Tibial nerve (tissue), 3 donors: ENCODE measurements around the gene ARHGAP6.

Experiments used
- POLR2A ChIP-seq, 2 donors: fragments of 450-650 bp; IDR thresholded peaks; one replicate each; pipeline ENCODE4 v1.6.1; 2017; ENCODE audit warnings: antibody characterized with exemption in 2 of 2, mild to moderate bottlenecking in 2 of 2, moderate library complexity in 2 of 2
- TF ChIP-seq, protein P1 (sequence below), 5 experiments: fragments of 200-600 bp in 3 of 5; fragments of 450-650 bp in 2 of 5; sonication (generic) in 3 of 5; IDR thresholded peaks; one replicate each; pipeline ENCODE4 v1.5.1; 2016 to 2019; ENCODE audit warnings: antibody characterized with exemption in 5 of 5, mild to moderate bottlenecking in 3 of 5, moderate library complexity in 2 of 5

DNA sequence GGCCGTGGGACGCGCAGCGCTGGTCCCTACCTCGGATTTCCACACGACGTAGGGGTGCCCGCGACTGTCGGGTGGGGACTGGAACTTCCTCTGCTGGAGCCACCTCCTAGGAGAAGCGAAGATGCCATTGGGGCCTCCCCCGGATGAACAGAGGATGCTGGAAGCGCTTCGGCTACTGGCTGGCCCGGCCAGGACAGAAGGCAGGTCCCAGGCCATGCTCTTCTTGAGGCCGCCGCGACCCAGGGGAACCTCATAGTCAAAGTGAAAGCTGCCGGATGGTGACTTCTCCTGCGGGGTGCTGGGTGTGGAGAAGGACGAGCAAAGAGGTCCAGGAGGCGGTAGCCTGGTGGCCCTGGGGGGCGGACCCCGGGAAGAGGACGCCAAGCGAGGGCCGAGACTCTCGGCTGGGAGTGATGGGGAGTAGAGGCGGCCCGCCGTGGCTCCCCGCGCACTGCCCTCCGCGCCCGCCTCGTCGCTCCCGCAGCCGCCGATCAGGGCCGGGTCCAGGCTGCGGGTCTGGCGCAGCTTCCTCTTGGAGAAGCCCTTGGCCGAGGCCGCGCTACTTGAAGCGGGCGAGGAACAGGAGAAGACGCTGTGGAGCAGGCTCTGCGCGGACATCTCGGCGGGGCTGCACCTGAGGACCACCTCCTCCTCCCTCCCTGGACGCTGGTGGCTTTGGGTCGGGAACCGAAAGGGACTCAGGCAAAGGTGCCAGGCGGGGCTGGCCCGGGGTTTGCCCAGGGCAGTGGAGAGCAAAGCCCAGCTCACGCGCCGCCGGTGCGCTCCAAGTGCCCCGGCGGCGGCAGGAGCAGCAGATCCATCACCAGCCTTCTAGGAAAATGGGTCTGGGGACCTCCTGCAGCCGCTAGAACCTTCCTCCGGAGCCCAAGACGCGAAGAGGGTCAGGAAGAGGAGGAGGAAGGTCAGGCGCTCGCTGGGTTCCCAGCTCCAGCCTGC, 1.2 kb downstream of the ARHGAP6 start:
- TF ChIP-seq POLR2A (IDR thresholded peaks at IDR 0.05), result no peak
- TF ChIP-seq, protein P1, sequence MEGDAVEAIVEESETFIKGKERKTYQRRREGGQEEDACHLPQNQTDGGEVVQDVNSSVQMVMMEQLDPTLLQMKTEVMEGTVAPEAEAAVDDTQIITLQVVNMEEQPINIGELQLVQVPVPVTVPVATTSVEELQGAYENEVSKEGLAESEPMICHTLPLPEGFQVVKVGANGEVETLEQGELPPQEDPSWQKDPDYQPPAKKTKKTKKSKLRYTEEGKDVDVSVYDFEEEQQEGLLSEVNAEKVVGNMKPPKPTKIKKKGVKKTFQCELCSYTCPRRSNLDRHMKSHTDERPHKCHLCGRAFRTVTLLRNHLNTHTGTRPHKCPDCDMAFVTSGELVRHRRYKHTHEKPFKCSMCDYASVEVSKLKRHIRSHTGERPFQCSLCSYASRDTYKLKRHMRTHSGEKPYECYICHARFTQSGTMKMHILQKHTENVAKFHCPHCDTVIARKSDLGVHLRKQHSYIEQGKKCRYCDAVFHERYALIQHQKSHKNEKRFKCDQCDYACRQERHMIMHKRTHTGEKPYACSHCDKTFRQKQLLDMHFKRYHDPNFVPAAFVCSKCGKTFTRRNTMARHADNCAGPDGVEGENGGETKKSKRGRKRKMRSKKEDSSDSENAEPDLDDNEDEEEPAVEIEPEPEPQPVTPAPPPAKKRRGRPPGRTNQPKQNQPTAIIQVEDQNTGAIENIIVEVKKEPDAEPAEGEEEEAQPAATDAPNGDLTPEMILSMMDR (IDR thresholded peaks at IDR 0.05), result no peak
